Testis (tissue), 2 donors: ENCODE measurements around the gene PCDHGA7.

Experiments
- POLR2A ChIP-seq: fragments of 450-650 bp; IDR thresholded peaks from one replicate; pipeline ENCODE4 v1.6.1; 2017; ENCODE audit warnings: antibody characterized with exemption, mild to moderate bottlenecking, moderate library complexity
- TF ChIP-seq, protein P1 (sequence below), 3 experiments: fragments of 450-650 bp in 2 of 3; fragments of 200-600 bp in 1 of 3; sonication (generic) in 1 of 3; IDR thresholded peaks; one replicate each; pipeline ENCODE4 v1.5.1; 2016 to 2019; ENCODE audit warnings: antibody characterized with exemption in 3 of 3, mild to moderate bottlenecking in 2 of 3, moderate library complexity in 1 of 3

- TF ChIP-seq, protein P1, sequence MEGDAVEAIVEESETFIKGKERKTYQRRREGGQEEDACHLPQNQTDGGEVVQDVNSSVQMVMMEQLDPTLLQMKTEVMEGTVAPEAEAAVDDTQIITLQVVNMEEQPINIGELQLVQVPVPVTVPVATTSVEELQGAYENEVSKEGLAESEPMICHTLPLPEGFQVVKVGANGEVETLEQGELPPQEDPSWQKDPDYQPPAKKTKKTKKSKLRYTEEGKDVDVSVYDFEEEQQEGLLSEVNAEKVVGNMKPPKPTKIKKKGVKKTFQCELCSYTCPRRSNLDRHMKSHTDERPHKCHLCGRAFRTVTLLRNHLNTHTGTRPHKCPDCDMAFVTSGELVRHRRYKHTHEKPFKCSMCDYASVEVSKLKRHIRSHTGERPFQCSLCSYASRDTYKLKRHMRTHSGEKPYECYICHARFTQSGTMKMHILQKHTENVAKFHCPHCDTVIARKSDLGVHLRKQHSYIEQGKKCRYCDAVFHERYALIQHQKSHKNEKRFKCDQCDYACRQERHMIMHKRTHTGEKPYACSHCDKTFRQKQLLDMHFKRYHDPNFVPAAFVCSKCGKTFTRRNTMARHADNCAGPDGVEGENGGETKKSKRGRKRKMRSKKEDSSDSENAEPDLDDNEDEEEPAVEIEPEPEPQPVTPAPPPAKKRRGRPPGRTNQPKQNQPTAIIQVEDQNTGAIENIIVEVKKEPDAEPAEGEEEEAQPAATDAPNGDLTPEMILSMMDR (IDR thresholded peaks at IDR 0.05), result peak in 1 of 3 experiments; percentile 0
- TF ChIP-seq POLR2A, result no peak
Measured at GRCh38 chr5:141343953-141344463, 38.5 kb upstream of the PCDHGA7 start.
